OCI-M2 (cell line): ENCODE results near the gene BCAP29.
"Not testable (repeated sequence)": the region's sequence is repeated elsewhere in the genome, so short reads cannot be mapped to it uniquely, and the experiment has no call there.

Source experiments
- DNase-seq: peaks from one replicate; lab custom pipeline; 2025; ENCODE audit not compliant: unreplicated experiment; lab: John Stamatoyannopoulos, UW

Gene BCAP29

GRCh38 chr7:107615910-107616680 lies 36.0 kb downstream of the BCAP29 start:
- no peak for DNase-seq

- DNase-seq: no peak
These were observed 42.4 kb downstream of the BCAP29 start for GRCh38 chr7:107622429-107622828.

GRCh38 chr7:107622894-107623293 lies 42.8 kb downstream of the BCAP29 start:
- no peak for DNase-seq

DNA sequence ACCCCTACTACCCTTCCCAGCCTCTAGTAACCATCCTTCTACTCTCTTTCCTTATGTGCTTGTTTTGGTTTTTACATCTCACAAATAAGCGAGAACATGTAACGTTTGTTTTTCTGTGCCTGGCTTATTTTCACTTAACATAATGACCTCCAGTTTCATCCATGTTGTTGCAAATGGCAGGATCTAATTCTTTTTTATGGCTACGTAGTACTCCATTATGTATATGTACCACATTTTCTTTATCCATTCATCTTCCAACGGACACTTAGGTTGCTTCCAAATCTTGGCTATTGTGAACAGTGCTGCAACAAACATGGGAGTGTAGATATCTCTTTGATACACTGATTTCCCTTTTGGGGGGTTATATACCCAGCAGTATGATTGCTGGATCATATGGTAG lies 47.0 kb downstream of the BCAP29 start:
- no peak for DNase-seq

DNA sequence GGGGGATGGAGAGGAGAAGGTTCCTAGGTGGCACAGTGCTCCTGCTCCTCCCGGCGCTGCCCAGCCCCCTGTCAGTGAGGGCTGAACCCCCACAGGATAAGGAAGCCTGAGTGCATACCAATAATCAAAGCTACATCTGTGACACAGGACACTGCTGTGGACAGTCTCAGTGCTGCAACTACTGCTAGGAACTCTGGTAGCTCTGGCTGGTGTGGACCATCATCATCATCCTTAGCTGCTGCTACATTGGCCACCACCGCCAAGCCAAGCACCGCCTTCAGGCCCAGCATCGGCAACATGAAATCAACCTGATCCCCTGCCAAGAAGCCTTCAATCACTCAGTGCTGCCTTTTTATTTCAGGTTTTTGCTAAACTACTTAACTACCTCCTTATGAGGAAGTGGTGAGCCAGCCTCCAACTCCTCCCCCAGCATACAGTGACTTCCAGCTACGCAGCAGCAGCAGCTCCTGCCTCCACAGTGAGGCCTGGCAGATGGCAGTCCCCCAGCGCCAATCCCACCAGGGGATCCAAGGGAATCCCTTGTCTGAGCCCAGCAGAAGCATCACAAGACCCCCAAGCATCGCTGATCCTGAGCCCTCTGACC lies 48.5 kb downstream of the BCAP29 start:
- no peak for DNase-seq

DNA sequence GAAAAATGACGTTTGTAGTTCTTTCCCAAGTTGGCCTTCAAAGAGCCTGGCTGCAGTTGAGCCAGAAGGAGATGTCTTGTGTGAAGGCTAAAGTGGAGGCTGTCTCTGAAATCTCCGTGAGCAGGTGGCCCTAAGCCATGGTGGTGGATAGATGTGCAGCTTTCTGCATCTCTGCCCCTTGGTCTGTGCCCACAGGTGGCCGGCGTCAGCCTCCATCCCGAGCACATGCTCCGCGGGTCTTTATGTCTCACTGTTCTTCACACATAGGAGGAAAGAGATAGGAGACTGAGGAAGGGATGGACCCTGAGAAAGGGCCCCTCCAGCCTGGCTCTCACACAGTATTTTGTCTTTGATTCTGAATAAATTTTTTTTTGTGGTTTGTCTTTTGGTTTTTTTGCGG lies 50.3 kb downstream of the BCAP29 start:
- no peak for DNase-seq

GRCh38 chr7:107631588-107632491 lies 51.8 kb downstream of the BCAP29 start:
- DNase-seq: no peak

GRCh38 chr7:107632492-107632865 lies 52.4 kb downstream of the BCAP29 start:
- DNase-seq: no peak

- DNase-seq: no peak
These were observed 58.5 kb downstream of the BCAP29 start for GRCh38 chr7:107638594-107638993.

- DNase-seq: not testable (repeated sequence)
These were observed 59.0 kb downstream of the BCAP29 start for GRCh38 chr7:107639070-107639469.

DNA sequence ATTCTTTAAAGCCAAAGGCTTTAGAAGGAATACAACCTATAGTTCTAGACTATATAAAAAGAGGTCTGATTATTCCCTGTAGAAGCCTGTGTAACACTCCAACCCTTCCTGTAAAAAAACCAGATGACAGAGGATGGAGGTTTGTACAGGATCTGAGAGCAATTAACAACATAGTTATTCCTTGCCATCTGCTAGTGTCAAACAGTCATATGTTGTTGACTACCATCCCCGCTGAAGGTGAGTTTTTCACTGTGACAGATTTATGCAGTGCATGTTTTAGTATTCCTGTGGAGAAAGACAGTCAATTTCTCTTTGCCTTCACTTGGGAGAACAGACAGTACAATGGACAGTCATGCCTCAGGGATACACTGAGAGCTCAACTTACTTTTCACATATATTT lies 61.6 kb downstream of the BCAP29 start:
- no peak for DNase-seq

DNA sequence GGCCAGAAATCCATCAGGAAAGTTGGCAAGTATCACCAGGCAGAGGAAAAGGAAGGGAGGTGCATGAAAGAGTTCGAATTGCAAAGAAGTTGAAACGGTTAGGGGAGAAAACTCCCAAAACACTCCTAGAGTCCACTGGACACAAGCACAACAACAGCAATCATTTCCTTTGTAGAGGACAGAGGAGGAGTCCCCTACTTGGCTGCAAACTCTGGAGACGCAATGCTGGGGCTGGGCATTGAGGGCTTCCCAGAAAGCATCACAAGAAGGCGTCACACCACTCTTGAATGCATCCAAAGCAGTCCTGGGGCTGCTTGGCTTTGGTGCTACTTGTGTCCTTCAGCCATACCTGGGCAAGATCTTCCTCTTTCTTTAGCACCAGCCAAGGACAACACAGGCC lies 62.5 kb downstream of the BCAP29 start:
- DNase-seq: no peak

DNA sequence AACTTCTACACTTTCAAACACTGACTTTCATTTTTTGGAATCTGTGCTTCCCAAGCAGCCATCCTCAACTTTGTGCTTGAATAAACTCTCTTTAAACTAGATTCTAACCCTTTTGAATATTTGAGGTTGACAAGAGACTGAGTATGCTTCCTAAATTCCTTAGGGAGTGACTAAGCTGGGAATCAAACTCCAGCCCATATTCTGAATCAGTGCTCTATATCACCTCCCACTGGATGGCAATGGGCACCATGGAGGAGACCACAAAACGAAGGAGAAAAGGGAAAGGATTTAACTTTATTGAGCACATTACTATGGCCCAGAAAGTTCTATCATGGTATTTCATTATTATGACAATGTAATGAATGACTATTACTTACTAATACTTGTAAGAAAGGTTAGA lies 63.4 kb downstream of the BCAP29 start:
- DNase-seq: no peak

GRCh38 chr7:107643938-107644308 lies 63.9 kb downstream of the BCAP29 start:
- DNase-seq: no peak

DNA sequence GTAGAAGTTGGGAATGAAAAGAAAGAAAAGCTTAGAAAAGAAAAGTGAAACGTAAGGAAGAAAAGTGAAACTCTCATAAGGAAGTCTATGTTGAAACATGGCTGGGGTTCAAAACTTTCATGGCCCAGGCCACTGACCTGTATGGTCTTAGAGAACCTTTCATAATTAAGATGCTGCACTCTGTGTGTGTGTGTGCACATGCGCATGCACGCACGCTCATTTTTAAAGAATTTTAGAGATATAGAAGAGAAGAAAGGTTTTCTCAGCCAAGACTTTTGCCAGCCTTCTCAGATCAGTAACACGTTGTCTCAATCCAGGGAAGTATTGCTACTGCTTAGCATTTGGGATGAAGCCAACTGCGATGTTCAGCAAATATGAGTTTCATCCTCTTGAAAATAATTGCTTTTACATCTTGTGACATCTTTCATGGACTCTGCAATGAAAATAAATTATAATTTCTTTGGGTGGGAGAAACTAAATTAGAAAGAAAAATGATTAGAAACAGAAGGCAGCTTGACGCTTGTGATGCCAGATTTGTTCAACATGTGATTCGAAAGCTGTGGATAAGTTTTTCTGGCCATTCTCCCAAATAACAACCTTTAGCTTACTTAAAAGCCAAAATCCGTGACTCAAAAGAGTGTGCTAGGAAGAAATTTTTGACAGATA lies 64.4 kb downstream of the BCAP29 start:
- no peak for DNase-seq

GRCh38 chr7:107652642-107653041 lies 72.6 kb downstream of the BCAP29 start:
- no peak for DNase-seq

DNA sequence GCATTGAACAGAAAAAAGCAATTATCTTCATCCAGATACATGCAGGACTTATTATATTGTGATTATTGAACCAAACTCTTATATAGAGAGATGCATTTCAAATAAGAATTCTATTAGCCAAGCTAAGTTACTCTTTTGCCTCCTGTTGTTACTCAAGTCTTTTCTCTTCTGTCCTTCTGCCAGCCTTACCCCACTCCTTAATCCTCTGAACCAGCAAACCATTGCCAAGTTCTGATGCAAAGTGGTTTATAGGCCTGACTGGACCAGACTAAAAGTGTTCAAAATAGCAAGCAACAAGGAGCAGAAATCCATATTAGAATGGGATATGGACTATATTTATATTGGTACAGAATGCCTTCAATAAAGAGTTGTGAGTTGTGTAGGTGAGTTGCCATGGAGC lies 78.4 kb downstream of the BCAP29 start:
- DNase-seq: no peak

DNA sequence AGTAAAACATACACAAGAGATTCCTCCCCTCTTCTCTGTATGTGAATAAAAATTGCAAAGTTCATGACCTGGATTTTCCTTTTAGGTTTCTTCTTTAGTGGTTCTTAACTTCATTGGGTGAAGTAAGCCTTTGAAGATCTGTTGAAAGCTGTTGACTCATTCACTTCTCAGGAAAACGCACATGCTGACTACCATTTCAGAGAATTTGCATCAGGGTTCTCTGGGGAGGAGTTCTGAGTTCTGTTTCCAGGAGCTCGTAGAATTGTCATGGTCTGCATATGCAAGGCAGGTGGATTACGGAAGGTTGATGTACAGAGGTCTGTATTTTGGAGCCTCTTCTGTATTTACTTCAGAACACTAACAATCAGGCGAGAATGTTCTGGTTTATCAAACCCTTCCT lies 79.6 kb downstream of the BCAP29 start:
- DNase-seq: no peak

- DNase-seq: no peak
These were observed 80.5 kb downstream of the BCAP29 start, which contains the start of gene SLC26A4 for GRCh38 chr7:107660381-107661080. Gene SLC26A4, plus strand, starts transcription at chr7:107660828. Its CDS starts 814 bp downstream, at chr7:107661642.

DNA sequence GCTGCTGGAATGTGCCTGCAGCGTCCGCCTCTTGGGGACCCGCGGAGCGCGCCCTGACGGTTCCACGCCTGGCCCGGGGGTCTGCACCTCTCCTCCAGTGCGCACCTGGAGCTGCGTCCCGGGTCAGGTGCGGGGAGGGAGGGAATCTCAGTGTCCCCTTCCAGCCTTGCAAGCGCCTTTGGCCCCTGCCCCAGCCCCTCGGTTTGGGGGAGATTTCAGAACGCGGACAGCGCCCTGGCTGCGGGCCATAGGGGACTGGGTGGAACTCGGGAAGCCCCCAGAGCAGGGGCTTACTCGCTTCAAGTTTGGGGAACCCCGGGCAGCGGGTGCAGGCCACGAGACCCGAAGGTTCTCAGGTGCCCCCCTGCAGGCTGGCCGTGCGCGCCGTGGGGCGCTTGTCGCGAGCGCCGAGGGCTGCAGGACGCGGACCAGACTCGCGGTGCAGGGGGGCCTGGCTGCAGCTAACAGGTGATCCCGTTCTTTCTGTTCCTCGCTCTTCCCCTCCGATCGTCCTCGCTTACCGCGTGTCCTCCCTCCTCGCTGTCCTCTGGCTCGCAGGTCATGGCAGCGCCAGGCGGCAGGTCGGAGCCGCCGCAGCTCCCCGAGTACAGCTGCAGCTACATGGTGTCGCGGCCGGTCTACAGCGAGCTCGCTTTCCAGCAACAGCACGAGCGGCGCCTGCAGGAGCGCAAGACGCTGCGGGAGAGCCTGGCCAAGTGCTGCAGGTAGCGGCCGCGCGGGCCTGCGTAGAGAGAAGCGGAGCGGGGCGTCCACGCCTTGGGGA lies 81.2 kb downstream of the BCAP29 start:
- no peak for DNase-seq
